AG09319 (cell line): ENCODE measurements around the gene CX3CR1.

ENCODE experiments used
- DNase-seq: peaks from one replicate; pipeline ENCODE4 v3.0.0-alpha.2; 2010; ENCODE audit warnings: low read depth; ENCODE audit errors: extremely low read depth
- TF ChIP-seq, protein P1 (sequence below): IDR thresholded peaks from 2 replicates; pipeline ENCODE4 v1.5.1; 2011; ENCODE audit warnings: low read depth, mild to moderate bottlenecking, inconsistent platforms, low read length, moderate library complexity

The CX3CR1 gene

DNA sequence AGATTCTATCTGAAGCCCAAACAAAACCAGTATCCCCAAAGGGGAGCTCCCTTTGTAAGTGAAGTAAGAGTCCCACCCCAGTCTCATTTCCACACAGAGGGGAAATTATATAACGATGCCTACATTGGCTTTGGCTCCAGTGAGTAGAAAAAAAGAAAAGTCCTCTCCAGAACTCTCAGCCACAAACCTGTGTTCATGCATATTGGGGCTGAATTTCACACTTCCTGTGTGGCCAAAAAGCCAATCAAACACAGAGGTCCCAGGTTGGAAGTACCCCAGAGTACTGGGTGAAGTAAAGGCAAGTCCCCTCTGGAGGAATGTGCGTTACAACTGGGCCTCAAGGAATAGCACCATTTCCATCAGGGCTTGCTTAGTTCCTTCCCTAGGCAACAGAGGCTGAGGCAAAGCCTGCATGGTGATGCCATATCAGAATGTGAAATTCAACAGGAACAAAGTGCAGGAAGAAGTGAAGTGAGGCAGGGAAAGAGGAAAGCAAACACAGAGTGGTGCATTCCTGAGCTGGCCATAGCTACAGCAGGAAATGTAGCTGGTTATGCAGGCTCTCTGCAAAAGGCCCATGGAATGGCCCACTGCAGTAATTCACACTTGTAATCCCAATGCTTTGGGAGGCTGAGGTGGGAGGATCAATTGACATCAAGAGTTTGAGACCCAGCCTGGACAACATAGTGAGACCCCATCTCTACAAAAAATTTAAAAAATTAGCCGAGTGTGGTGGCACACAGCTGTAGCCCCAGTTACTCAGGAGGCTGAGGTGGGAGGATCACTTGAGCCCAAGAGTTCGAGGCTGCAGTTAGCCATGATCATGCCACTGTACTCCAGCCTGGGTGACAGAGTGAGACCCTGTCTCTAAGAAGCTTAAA lies 16.6 kb upstream of the CX3CR1 start:
- TF ChIP-seq, protein P1, sequence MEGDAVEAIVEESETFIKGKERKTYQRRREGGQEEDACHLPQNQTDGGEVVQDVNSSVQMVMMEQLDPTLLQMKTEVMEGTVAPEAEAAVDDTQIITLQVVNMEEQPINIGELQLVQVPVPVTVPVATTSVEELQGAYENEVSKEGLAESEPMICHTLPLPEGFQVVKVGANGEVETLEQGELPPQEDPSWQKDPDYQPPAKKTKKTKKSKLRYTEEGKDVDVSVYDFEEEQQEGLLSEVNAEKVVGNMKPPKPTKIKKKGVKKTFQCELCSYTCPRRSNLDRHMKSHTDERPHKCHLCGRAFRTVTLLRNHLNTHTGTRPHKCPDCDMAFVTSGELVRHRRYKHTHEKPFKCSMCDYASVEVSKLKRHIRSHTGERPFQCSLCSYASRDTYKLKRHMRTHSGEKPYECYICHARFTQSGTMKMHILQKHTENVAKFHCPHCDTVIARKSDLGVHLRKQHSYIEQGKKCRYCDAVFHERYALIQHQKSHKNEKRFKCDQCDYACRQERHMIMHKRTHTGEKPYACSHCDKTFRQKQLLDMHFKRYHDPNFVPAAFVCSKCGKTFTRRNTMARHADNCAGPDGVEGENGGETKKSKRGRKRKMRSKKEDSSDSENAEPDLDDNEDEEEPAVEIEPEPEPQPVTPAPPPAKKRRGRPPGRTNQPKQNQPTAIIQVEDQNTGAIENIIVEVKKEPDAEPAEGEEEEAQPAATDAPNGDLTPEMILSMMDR = no peak
- no peak for DNase-seq

DNA sequence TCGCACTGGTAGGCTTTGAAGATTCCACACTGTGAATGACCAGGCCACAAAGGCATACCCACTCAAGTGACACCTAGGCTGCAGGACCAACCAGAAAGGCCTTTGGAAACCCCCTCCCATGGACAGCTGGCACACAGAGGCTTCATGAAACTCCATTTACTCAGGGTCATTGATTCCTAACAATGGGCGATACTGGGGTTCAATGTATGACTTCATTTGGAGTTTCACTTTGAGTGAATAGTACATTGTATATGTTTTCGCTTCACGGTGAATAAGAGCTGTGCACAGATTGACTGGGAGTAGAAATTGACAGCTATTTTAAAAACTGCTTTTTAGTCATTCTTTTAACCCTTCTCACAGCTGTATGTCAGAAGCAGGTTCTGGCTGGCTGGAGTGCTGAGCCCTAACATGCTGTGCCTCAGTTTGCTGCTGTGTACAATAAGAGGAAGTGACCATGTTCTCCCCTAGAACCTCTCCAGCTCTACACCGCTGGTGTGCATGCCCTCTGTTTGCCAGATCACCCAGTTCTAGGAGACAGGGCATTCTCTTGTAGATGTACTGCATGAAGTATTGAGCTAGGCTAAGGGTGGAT lies 15.4 kb upstream of the CX3CR1 start:
- DNase-seq = no peak
- TF ChIP-seq, protein P1 = no peak

DNA sequence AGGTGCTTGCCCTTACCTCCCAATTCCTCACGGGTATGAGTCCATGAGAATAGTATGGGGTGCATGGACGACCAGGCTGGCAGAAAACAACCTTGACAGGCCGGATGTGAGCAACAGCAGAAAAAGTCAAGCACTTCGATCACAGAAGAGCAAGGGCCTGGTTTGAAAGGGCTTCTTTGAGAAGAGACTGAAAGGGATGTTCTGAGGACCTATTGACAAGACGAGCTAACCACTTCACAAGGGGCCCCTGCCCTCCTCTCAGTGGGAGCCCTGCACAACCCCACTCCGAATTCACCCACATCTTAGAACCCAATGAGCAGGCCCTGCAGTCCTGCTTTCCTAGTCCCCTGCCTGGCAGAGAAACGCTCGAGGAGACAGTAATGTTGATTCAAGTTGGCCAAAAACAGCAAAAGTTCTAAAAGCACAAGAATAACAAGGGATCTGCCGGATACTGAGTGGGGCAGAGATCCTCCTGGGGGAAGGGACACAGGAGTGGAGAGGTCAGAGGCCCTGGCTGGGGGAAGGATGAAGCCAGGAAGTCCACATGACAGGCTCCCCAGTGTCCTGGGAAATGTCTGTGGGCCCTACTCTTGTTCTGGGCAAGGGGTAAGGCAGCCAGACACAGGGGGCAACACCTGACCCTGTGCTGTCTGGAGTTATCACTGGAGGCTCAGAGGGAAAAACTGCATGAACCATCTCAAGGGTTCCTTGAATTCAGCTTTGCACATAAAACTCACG lies 14.8 kb upstream of the CX3CR1 start:
- DNase-seq = no peak
- TF ChIP-seq, protein P1 = no peak

DNA sequence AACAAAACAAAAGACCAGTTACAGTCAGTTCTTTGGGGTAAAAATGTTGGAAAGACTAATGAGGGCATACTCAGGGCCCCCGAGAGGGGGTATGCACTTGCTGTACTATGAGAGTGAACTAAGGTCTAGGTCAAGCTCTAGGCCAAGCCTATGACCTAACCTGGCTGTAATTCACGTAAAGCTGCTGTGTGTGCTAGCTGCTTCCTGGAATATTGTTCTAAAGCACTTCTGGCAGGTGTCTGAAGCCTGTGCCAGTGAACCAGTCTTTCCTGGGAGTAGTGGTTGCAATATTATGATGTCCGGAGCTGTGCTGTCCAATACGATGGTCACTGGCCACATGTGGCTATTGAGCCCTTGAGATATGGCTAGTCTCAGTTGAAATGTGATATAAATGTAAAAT lies 13.1 kb upstream of the CX3CR1 start:
- no peak for DNase-seq
- TF ChIP-seq, protein P1 = no peak

DNA sequence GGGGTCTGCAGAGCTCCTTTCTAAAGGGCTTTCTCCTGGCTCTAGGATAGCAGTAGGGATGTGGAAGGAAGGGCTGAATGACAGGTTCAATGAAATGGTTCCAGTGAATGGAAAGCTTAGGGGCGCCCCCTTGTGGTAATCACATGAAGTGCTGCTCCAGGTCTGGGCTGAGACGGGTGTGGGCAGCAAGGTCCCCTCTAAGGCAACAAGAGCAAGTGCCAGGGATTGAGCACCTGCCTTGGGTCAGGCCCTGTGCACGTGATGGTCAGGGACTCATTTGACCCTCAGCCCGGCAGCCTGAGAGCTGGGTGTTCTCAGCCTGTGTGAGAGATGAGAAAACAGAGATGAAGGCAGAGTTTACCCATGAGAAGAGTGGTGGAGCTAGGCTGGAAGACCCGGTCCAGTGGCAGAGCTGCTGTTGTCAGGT lies 12.1 kb upstream of the CX3CR1 start:
- TF ChIP-seq, protein P1 = peak; percentile 92
- DNase-seq = no peak

DNA sequence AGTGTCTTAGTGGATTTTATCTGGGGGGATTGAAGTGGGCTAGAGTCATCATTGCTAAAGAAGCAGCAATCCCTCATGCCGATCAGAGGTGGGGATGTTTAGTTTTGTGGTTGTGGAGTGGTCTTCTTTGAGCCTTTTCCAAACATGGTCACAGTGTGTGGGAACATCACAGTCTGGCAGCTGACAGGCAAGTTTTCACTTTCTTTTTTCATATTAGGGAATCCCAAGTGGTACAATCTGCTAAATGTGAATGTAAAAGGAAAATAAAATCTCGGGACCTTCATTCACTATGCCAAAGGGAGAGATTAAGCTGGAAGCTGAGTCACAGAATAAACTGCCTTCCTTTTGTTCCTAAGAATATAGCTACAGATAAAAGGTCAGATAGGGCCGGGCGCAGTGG lies 10.4 kb upstream of the CX3CR1 start:
- TF ChIP-seq, protein P1 = no peak
- no peak for DNase-seq

DNA sequence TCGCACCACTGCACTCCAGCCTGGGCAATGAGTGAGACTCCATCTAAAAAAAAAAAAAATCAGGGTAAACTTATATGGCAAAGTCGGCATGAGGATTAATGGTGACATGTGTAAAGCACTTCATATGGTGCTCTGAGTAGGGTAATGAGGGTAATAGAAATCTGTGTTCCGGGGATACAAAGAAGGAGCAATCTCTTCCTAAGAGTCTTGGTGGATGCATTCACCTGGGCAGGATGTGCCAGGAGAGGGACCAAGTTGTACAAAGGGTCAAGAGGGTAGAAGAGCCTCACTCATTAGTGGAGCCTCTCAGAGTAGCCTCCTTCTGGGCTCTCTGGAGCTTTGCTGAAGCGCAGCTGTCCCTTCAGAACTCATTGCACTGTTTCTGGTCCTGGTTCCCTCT lies 9.3 kb upstream of the CX3CR1 start:
- TF ChIP-seq, protein P1 = no peak
- DNase-seq = no peak
